ENCODE data around the gene RBM33.

- TF ChIP-seq CTCF (IDR thresholded peaks at IDR 0.05) (no peak), EP300 (IDR thresholded peaks at IDR 0.05) (no peak)
Measured at GRCh38 chr7:155821851-155822250, 177.4 kb downstream of the RBM33 start.

Measured in esophagus muscularis mucosa (tissue), 3 donors.